NB4 (cell line): ENCODE results near the gene YBX3.

Experiments used
- DNase-seq: peaks from one replicate; pipeline ENCODE4 v3.0.0; 2010; ENCODE audit warnings: low read depth
- H3K4me3 ChIP-seq: one replicate; pipeline ENCODE4 v1.5.1; 2011; ENCODE audit warnings: mild to moderate bottlenecking, low read depth, low read length, moderate library complexity
- MYC ChIP-seq: IDR thresholded peaks from 2 replicates; pipeline ENCODE4 v1.6.1; 2011; ENCODE audit warnings: low read depth, low read length
- POLR2A ChIP-seq: IDR thresholded peaks from 2 replicates; pipeline ENCODE4 v1.6.1; 2011; ENCODE audit warnings: mild to moderate bottlenecking; ENCODE audit not compliant: insufficient read length; ENCODE audit errors: extremely low read depth
- TF ChIP-seq, protein P1 (sequence below): IDR thresholded peaks from 2 replicates; pipeline ENCODE4 v1.6.1; 2011; ENCODE audit warnings: low read depth, low read length
- TF ChIP-seq, protein P2 (sequence below): IDR thresholded peaks from one replicate; pipeline ENCODE4 v1.5.1; 2012; ENCODE audit warnings: low read depth, low read length

Gene YBX3

DNA sequence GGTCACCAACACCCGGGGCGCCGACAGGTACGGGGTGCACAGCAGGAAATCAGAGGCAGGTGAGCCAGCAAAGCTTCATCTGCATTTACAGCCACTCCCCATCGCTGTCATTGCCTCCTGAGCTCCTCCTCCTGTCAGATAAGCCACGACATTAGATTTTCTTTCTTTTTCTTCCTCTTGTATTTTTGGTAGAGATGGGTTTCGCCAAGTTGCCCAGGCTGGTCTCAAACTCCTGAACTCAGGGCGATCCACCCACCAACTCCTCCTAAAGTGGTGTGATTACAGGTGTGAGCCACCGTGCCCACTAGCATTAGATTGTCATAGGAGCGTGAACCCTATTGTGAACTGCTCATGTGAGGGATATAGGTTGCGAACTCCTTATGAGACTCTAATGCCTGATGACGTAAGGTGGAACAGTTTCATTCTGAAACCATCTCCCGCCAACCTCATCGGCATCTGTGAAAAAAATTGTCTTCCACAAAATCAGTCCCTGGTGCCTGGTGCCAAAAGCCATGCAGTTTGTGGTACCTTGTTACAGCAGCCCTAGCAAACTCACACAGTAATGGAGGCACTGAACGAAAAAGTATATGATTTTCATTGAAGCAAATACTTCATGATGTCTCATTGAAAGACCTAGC is 50.8 kb downstream of the YBX3 start:
- TF ChIP-seq, protein P1, sequence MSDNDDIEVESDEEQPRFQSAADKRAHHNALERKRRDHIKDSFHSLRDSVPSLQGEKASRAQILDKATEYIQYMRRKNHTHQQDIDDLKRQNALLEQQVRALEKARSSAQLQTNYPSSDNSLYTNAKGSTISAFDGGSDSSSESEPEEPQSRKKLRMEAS, result no peak
- TF ChIP-seq MYC (no peak), POLR2A (no peak)
- TF ChIP-seq, protein P2, sequence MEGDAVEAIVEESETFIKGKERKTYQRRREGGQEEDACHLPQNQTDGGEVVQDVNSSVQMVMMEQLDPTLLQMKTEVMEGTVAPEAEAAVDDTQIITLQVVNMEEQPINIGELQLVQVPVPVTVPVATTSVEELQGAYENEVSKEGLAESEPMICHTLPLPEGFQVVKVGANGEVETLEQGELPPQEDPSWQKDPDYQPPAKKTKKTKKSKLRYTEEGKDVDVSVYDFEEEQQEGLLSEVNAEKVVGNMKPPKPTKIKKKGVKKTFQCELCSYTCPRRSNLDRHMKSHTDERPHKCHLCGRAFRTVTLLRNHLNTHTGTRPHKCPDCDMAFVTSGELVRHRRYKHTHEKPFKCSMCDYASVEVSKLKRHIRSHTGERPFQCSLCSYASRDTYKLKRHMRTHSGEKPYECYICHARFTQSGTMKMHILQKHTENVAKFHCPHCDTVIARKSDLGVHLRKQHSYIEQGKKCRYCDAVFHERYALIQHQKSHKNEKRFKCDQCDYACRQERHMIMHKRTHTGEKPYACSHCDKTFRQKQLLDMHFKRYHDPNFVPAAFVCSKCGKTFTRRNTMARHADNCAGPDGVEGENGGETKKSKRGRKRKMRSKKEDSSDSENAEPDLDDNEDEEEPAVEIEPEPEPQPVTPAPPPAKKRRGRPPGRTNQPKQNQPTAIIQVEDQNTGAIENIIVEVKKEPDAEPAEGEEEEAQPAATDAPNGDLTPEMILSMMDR, result no peak
- no peak for DNase-seq
- no peak overlapping the region for H3K4me3 ChIP-seq

DNA sequence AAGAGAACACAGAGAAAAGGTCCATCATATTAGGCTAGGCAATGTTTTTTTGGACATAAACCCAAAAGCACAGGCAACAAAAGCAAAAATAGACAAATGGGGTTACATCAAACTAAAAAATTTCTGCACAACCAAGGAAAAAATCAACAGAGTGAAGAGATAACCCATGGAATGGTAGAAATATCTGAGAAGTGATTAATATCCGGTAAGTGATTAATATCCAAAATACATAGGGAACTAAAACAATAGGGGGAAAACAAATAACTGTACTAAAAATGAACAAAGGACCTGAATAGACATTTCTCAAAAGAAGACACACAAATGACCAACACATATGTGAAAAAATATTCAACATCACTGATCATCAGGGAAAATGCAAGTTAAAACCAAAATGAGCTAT is 53.6 kb downstream of the YBX3 start:
- H3K4me3 ChIP-seq, result no peak overlapping the region
- TF ChIP-seq, protein P2, result no peak
- TF ChIP-seq, protein P1, result no peak
- TF ChIP-seq POLR2A (no peak), MYC (no peak)

DNA sequence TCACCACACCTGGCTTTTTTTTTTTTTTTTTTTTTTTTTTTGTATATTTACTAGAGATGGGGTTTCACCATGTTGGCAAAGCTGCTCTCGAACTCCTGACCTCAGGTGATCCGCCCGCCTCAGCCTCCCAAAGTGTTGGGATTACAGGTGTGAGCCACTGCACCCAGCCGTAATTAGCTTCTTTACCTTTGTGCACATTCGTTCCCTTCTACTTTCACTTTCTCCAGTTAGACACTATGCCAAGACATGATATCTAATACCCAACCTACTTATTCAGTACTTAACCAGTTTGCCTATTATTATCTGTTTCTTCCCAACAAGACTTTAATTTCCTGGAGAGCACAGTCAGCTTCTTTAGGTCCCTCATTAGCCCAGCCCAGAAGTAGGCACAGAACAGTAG is 54.6 kb downstream of the YBX3 start:
- H3K4me3 ChIP-seq, result no peak overlapping the region
- TF ChIP-seq, protein P2, result no peak
- TF ChIP-seq, protein P1, result no peak
- TF ChIP-seq MYC (no peak), POLR2A (no peak)
- DNase-seq, result no peak

More for the DNA sequence above, 53.6 kb downstream of the YBX3 start:
- no peak for DNase-seq

DNA sequence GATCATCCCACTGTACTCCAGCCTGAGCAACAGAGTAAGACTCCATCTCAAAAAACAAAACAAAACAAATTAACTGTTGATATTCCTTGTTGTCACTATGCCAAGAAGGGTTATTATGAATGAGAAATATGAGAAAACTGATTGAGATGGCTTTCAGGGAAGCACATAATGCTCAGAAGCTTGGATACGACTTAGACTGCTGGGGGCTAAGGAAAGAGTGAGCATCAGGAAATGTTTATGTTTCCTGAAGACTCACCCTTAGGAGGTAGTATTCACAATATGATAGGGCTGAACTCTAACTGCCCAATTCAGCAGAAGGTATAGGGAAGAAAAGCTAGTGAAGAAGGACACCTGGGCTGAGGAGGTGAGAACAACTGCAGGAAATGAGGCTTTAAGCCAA is 55.5 kb downstream of the YBX3 start:
- H3K4me3 ChIP-seq, result no peak overlapping the region
- TF ChIP-seq, protein P2, result no peak
- TF ChIP-seq MYC, result no peak
- no peak for TF ChIP-seq POLR2A
- TF ChIP-seq, protein P1, result no peak
- DNase-seq, result no peak

DNA sequence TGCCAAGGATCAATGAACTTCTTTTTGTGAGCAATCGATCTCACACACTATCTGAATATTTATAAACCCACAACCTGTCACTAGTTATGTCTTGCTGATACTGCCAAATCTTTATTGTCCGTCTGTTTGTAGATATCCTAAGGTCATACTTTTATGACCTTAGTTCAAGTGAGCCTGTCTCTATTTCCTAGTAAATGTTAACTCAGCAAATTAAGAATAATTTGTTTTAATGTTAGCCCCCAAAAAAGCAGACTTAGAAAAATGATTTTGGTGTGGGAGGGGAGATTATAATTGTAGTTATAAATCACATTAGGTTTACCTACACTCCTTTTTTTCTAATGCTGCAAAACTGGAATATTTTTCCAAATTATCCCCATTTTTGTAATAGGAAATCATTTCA is 58.6 kb downstream of the YBX3 start:
- no peak for DNase-seq
- TF ChIP-seq, protein P1, result no peak
- no peak overlapping the region for H3K4me3 ChIP-seq

DNA sequence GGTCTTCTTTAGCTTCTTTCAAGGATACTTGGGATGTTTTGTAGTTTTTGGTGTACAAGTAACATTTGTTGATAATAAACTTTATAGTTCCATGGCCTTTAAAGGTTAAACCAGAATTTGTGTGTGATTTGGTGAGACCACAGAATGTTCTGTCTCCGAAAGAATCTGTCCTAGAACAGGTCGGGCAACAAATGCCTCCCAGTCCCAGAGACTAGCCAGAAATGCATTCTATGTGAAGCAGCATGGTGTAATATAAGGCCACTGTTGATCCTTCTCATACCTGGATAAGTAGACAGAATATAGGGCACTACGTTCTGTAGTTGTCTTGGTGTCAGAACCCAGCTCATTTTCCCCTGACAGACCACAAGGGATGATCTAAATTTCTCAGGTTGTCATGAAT is 59.3 kb downstream of the YBX3 start:
- no peak overlapping the region for H3K4me3 ChIP-seq
- TF ChIP-seq, protein P1, result no peak
- TF ChIP-seq MYC (no peak), POLR2A (no peak)
- TF ChIP-seq, protein P2, result no peak
- DNase-seq, result no peak
